Middle frontal gyrus (tissue), 1 donor: ENCODE measurements around the gene USP7.
A peak's percentile ranks its signal among the peaks of the same experiment; 100 is the strongest.

Source experiments
- DNase-seq: peaks from one replicate; pipeline ENCODE4 v3.0.0-alpha.2; 2015; ENCODE audit warnings: low spot score; ENCODE audit errors: extremely low spot score

The USP7 gene

GRCh38 chr16:8901320-8901861 lies 62.3 kb downstream of the USP7 start:
- DNase-seq: no peak

DNA sequence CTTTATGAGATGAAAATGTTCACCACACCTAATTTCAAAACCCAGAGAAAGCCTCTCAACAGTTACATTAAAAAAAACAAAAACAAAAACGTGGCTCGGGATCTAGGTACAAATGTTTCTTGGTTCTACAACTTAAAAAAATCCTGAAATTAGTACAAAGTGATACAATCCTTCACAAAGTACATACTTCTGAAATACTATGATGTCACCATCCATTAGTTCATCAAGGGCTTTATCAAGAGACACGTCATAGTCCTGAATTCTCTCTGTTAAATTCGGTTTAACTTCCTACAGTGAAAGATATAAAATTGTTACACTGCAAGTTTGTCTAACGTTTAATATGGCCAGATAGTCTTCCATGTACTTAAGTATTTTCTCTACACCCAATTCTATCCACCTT lies 63.4 kb downstream of the USP7 start:
- DNase-seq: no peak

GRCh38 chr16:8899709-8900317 lies 63.9 kb downstream of the USP7 start:
- DNase-seq: no peak

DNA sequence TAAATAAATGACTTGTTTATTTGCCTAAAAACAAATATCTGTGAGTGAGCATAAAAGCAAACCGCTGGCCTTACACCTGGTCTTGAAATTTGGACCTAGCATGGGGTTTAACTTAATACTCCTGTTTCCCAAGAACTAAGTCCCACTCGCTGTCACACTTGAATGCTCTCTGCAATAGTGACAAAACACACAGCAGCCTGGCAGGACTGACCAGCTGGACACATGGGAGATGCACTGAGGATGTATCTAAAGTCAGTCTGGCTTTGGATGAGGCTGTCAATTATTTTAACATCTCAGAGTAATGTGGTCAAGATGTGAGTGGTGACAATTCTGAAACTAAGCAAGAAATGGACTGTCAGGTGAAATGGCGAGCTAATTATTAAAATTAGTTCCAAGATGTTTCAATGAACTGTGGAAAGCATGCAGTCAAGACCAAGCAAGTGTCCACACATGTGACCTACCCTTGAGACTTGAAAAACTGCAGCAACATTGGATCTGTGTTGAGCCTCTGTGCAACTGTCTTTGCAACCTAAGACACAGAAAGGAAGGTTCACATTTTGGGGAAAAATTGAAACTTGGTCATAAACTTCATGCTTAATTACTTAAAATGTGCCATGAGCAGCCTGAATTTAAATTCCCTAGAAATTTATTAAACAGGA lies 64.9 kb downstream of the USP7 start:
- no peak for DNase-seq

DNA sequence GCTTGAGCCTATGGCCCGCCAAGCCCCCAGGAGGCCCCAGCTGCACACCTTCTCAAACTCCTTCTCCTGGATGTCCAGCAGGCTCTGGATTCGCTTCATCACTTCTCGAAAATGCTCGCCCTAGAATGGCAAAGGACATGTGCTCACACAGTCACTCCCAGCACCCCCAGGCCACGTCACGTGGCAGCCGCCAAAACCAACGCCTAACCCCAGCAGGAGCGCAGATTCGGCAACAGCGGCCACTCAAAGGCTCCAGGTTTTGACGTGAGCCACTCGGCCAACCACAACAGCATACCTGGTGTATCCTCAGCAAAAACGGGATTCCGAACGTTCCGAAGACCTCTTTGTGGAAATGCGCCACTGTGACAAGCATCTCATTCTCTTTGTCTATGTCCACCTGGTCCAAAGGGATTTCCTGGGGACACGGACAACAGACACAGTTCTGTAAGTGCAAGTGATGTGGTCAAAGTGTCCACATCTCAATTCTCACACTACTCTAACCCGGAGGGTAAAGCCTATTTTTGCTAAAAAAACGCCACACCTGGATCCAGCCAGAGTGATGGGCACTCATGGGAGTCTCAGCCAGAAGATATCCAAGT lies 68.9 kb downstream of the USP7 start:
- no peak for DNase-seq

DNA sequence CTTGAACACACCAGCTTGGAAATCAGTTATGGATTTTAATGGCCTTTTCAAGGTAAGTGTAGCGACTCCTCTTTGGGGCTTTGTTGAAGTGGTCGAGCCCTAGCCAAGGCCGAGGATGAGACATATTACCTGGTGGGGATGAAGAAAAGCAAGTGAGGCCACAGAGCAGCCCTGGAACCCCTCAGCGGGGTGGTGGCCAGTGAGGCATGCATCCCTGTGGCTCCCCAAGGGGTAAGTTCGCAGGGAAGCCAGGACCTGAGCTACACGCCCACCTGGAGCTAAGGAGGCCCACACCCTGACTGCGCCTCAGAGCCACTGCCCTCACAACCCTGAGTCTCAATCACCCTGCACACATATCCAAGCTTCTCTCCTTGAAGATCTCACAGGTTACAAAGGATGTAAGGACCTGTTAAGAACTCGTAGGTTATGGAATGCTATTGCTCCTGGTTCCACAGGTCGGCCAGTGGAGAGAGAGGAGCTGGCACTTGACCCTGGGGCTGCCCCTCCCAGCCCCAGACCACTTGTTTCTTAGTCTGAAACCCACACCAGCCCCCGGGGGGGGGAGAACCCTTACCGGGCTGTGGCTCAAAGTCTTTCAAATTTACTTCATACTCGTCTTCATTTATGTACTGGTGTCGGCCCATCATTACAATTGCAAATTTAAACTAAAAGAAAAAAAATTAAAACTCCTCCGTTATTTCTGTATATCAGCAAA lies 69.6 kb downstream of the USP7 start:
- DNase-seq: no peak

GRCh38 chr16:8893426-8893825 lies 70.3 kb downstream of the USP7 start:
- no peak for DNase-seq

DNA sequence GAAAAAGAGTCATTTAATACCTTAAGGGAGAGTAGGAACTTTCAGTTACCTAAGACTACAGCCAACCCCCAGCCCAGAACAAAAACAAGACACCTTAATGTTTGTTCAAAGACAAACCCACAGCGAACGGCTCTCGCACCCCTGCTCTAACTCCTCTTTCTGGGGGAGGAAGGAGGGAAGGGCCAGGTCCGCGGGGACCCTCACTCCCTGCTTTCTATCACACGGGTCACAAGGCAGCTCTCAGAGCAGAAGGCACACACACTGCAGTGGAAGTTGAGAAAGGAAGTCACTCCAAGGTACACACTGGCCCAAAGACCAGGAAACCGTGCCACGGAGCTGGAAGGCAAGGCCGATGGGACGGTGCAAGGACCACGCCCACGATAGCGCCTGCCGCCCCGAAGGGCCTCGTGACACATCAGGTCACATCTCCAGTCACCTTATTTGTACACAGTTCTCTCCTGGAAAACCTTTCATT lies 71.6 kb downstream of the USP7 start:
- DNase-seq: no peak

GRCh38 chr16:8890549-8890921 lies 73.2 kb downstream of the USP7 start:
- no peak for DNase-seq

GRCh38 chr16:8889893-8890548 lies 73.7 kb downstream of the USP7 start:
- DNase-seq: no peak

GRCh38 chr16:8888951-8889892 lies 74.5 kb downstream of the USP7 start:
- DNase-seq: no peak

DNA sequence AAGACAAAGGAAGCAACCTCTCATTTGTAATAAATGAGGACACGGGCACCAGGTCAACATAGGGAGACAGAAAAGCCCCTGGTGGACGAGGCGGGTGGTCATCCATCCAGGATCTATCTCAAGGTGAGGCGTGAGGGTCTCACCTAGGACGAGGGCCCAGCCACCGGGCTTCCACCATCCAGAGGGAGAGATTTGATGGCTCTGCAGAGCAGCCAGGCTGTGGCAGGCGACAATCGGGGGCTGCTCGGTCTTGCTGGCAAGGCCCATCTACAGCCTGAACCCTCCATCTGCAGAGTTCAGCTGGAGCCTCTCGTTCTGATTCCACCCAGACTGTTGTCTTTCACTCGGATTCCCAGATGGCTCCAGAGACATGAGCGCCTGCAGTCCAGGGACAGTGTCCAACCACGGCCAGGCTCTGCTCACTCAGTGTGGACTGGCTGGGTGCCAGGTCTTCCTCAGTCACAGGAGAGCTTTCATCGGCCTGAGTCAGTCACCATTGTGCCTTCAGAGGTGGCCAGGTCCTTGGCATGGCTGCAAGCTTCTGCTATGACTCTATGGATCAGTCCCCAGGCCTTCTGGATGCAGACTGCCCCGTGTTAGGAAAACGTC lies 75.7 kb downstream of the USP7 start:
- DNase-seq: peak; percentile 24

DNA sequence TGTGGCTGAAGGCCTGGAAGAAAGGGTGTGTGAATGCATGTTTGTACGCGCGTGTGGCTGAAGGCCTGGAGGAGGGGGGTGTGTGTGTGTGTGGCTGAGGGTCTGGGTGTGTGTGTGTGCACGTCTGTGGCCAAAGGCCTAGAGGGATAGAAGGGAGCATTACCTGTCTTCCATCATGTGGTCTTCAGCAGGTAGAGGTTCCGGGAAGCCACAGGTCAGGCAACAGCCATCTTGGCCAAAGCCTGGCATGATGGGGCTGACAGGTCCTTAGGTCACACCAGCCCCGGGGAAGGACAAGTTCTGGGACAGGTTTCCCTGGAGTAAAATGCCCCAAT lies 76.3 kb downstream of the USP7 start:
- no peak for DNase-seq

GRCh38 chr16:8886593-8887430 lies 76.9 kb downstream of the USP7 start:
- DNase-seq: no peak

GRCh38 chr16:8885674-8886592 lies 77.8 kb downstream of the USP7 start:
- DNase-seq: no peak

DNA sequence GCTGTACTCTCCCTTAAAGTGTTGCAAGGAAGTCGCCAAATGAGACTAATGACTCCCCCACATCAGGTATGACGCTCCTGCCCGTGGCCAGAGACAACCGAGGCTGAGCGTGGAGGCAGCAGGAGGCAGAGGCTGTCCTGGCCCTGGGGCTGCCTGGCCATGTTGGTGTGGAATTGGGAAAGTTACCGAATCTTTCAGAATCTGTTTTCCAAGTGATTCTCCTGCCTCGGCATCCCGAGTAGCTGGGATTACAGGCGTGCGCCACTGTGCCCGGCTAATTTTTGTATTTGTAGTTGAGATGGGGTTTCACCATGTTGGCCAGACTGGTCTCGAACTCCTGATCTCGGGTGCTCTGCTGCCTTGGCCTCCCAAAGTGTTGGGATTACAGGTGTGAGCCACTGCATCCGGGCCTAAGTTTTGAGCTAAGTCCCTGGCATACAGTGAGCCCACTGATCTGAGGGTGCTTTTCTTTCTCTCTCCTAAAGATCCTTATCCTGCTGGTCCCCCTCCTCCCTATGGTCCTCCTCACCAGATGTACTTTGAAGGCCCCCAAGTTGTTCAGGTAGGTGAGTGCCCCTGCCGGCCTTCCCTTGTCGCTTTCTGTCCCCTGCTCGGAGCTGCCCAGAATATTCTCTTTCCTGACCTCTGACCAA lies 80.9 kb downstream of the USP7 start:
- no peak for DNase-seq

GRCh38 chr16:8882041-8882617 lies 81.6 kb downstream of the USP7 start, which contains the start of gene LITAFD:
TSS of gene LITAFD (plus strand) at chr16:8882351. CDS start at chr16:8884356, 2,005 bp downstream.
- DNase-seq: no peak
